ENCODE data around the gene CCND1. TPM values are rescaled to one million over a fixed set of nuclear protein-coding genes. Genes with fewer than 3 reads are reported as not detected.

The CCND1 gene
- total and polyA plus RNA-seq, 2 of the 8 experiments (the other 6 are each of a cell fraction or from before 2014, with no cell fraction given): 64.5 to 170 TPM

DNA sequence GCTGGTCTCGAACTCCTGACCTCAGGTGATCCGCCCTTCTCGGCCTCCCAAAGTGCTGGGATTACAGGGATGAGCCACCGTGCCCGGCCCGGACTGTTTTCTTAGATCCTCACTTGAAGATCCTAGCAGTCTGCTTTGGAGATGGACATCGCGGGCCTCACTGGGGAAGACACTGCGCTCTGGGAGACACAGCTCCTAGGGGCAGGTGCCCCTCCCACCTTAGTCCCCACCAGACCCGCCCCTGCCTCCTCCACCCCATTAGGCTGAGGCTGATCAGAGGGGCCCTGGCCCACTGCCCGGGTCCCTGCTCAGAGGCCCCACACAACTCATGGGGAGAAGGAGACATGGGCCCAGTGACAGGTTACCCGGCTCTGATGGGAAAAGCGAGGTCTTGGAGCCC, 45.5 kb downstream of the CCND1 start:
- no peak overlapping the region for H2BK5ac ChIP-seq (ENCODE audit: low read depth, low read length)
- no peaks in the 10 kb centered on the region; the same call in 1 of the 2 replicates for H3K23me2 ChIP-seq (ENCODE audit: low read depth, low read length)
- CTCF ChIA-PET (ENCODE audit: partially characterized antibody): interaction anchor here (0.5 to 4.4 kb wide), 11 partner anchors 10 to 229 kb away, joined by 3 to 29 read pairs (median 5); no protein-coding TSS in a partner anchor
- H4K5ac ChIP-seq (ENCODE audit: insufficient read length, low read depth, low read length): no peak overlapping the region
- no peak overlapping the region for H3K27ac ChIP-seq (ENCODE audit: low read depth, low read length)
- H4K20me1 ChIP-seq (replicated peaks in 1 of 2; ENCODE audit: control insufficient read depth in 1 of 2, insufficient read depth in 2 of 2, low read length in 2 of 2): no peaks in the 10 kb centered on the region
- H2BK15ac ChIP-seq (ENCODE audit: low read length): no peak overlapping the region
- H3K79me1 ChIP-seq (ENCODE audit: low read depth, low read length): no peaks in the 10 kb centered on the region
- no peak overlapping the region for H2BK20ac ChIP-seq (ENCODE audit: low read length)
- no peak overlapping the region for H2AFZ ChIP-seq (ENCODE audit: low read length)
- no peaks in the 10 kb centered on the region; a peak in 1 of 7 replicates for H3K4me1 ChIP-seq (replicated peaks in 1 of 4; ENCODE audit: control insufficient read depth in 3 of 4, insufficient read depth in 4 of 4, low read length in 3 of 4)
- H3K23ac ChIP-seq (ENCODE audit: insufficient read length): no peak overlapping the region
- H2BK12ac ChIP-seq (ENCODE audit: low read depth, low read length): no peak overlapping the region
- POLR2A ChIA-PET (ENCODE audit: partially characterized antibody): interaction anchor here (0.8 to 3.1 kb wide), 2 partner anchors 9 to 14 kb away, joined by 4 to 8 read pairs; no protein-coding TSS in a partner anchor
- no peak for TF ChIP-seq ATF2 (IDR thresholded peaks at IDR 0.05; ENCODE audit: low read length)
- no peak for TF ChIP-seq YY1 (IDR thresholded peaks at IDR 0.05; ENCODE audit: low read depth, low read length)
- TF ChIP-seq MAFK (IDR thresholded peaks at IDR 0.05; ENCODE audit: low read depth, low read length): no peak
- TF ChIP-seq, protein P1, sequence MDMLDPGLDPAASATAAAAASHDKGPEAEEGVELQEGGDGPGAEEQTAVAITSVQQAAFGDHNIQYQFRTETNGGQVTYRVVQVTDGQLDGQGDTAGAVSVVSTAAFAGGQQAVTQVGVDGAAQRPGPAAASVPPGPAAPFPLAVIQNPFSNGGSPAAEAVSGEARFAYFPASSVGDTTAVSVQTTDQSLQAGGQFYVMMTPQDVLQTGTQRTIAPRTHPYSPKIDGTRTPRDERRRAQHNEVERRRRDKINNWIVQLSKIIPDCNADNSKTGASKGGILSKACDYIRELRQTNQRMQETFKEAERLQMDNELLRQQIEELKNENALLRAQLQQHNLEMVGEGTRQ (IDR thresholded peaks at IDR 0.05; ENCODE audit: low read length): no peak
- TF ChIP-seq, protein P2, sequence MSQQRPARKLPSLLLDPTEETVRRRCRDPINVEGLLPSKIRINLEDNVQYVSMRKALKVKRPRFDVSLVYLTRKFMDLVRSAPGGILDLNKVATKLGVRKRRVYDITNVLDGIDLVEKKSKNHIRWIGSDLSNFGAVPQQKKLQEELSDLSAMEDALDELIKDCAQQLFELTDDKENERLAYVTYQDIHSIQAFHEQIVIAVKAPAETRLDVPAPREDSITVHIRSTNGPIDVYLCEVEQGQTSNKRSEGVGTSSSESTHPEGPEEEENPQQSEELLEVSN (IDR thresholded peaks at IDR 0.05): no peak
- H3K4me3 ChIP-seq (ENCODE audit: extremely low read depth in 1 of 4, insufficient read depth in 2 of 4, low read depth in 3 of 4, low read length in 4 of 4): no peak overlapping the region
- no peak overlapping the region for H3K18ac ChIP-seq (ENCODE audit: extremely low read depth, low read length)
- no peaks in the 10 kb centered on the region for H3K36me3 ChIP-seq (ENCODE audit: control insufficient read depth in 2 of 4, insufficient read depth in 4 of 4, low read length in 3 of 4)
- 80% methylated on average over 9 of the region's 13 CpGs; no CpG with 5 or more reads in 1 of the 2 experiments for WGBS, 2 experiments (ENCODE audit: extremely low coverage in 1 of 2, insufficient coverage in 1 of 2, insufficient read length in 1 of 2, insufficient replicate concordance in 2 of 2, low coverage in 1 of 2, low lambda C conversion rate in 2 of 2, missing lambda C conversion rate in 1 of 2)
- peaks cover 0 to 6% (median 3%) of the 10 kb centered on the region in 4 experiments; a peak in 4 of 7 replicates for H3K27me3 ChIP-seq (replicated peaks in 1 of 4; ENCODE audit: control insufficient read depth in 3 of 4, extremely low read depth in 1 of 4, insufficient read depth in 3 of 4, low read length in 3 of 4)
- H2AK5ac ChIP-seq (ENCODE audit: low read depth, low read length): no peak overlapping the region
- H3K4me2 ChIP-seq (ENCODE audit: insufficient read depth in 1 of 2, low read depth in 2 of 2, low read length in 2 of 2): no peak overlapping the region
- H3K4ac ChIP-seq (replicated peaks; ENCODE audit: insufficient read length, low read depth, low read length): no peak overlapping the region
- H3K56ac ChIP-seq (replicated peaks; ENCODE audit: insufficient read length, low read depth, low read length): no peak overlapping the region
- no peaks in the 10 kb centered on the region for H3K79me2 ChIP-seq (ENCODE audit: control insufficient read depth in 1 of 2, insufficient read depth in 2 of 2, low read length in 2 of 2)
- FAIRE-seq (no peak), DNase-seq (ENCODE audit: low read depth in 1 of 2, low spot score in 2 of 2) (no peak)
- no peak overlapping the region for H4K91ac ChIP-seq (replicated peaks; ENCODE audit: insufficient read length, low read length)
- no peak overlapping the region for H2BK120ac ChIP-seq (replicated peaks; ENCODE audit: low read depth, low read length)
- H3K9me3 ChIP-seq (ENCODE audit: insufficient read depth in 2 of 2, low read depth in 1 of 2, low read length in 1 of 2): no peaks in the 10 kb centered on the region; a peak in 1 of 4 replicates
- H3K9ac ChIP-seq (replicated peaks in 1 of 4; ENCODE audit: extremely low read depth in 1 of 4, low read depth in 3 of 4, low read length in 3 of 4): no peak overlapping the region
- H4K8ac ChIP-seq (ENCODE audit: extremely low read depth, insufficient read depth, low read length): 0 out of 2 replicates have a peak overlapping the region, but pooled peaks have one; percentile 5
- no peak overlapping the region for H3K14ac ChIP-seq (ENCODE audit: insufficient read length)

All from H1 (cell line).